DND-41 (cell line): ENCODE measurements around the gene PRKACG.

Experiments
- EZH2 ChIP-seq: IDR thresholded peaks from 3 replicates; pipeline ENCODE4 v1.6.1; 2012; ENCODE audit warnings: borderline replicate concordance, low read depth, mild to moderate bottlenecking, moderate library complexity, low read length, inconsistent platforms; ENCODE audit not compliant: severe bottlenecking
- TF ChIP-seq, protein P1 (sequence below): IDR thresholded peaks from 2 replicates; pipeline ENCODE4 v1.5.1; 2012; ENCODE audit warnings: borderline replicate concordance, low read length, moderate library complexity, mild to moderate bottlenecking; ENCODE audit not compliant: poor library complexity, severe bottlenecking; ENCODE audit errors: extremely low read depth

DNA sequence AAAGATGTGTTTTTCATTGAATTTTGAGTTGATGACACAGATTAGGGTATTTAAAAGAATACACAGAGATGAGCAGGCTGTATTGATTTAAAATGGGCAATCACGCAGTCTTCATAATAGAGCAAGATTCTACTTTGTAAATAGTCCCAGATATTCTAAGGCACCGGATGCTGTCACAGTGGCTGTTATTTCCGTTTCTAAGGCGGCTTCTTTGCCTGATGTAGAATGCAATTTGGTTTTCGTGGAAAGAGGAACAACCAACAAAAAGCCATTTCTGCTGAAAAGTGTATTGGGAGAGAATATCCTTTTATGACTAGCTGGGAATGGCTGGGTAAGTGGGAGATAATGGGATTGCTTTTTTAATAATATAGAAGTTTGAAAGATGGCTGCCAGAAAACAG, 17.5 kb downstream of the PRKACG start:
- no peak for TF ChIP-seq EZH2
- TF ChIP-seq, protein P1, sequence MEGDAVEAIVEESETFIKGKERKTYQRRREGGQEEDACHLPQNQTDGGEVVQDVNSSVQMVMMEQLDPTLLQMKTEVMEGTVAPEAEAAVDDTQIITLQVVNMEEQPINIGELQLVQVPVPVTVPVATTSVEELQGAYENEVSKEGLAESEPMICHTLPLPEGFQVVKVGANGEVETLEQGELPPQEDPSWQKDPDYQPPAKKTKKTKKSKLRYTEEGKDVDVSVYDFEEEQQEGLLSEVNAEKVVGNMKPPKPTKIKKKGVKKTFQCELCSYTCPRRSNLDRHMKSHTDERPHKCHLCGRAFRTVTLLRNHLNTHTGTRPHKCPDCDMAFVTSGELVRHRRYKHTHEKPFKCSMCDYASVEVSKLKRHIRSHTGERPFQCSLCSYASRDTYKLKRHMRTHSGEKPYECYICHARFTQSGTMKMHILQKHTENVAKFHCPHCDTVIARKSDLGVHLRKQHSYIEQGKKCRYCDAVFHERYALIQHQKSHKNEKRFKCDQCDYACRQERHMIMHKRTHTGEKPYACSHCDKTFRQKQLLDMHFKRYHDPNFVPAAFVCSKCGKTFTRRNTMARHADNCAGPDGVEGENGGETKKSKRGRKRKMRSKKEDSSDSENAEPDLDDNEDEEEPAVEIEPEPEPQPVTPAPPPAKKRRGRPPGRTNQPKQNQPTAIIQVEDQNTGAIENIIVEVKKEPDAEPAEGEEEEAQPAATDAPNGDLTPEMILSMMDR, result no peak
